ENCODE results near the gene NAT16. TPM values are rescaled to one million over a fixed set of nuclear protein-coding genes. Genes with fewer than 3 reads are reported as not detected.

NAT16 gene
- total RNA-seq, 2 experiments from 2014 or later: not detected

GRCh38 chr7:101175664-101176063 is 4.4 kb downstream of the NAT16 start:
- DNase-seq: no peak
- H3K4me1 Mint-ChIP-seq (ENCODE audit: low read depth): peaks cover 41% of the 10 kb centered on the region
- intact Hi-C loops (cut with micrococcal nuclease): loop anchor here (10.0 kb wide), 1 partner anchor 109 kb away; no protein-coding TSS in a partner anchor
- H3K27ac Mint-ChIP-seq: no peak overlapping the region
- no peaks in the 10 kb centered on the region for H3K36me3 Mint-ChIP-seq (ENCODE audit: low read depth)
- H3K9me3 Mint-ChIP-seq: no peaks in the 10 kb centered on the region
- H3K27me3 Mint-ChIP-seq (ENCODE audit: low read depth): peaks cover 73% of the 10 kb centered on the region
- CTCF ChIA-PET: interaction anchor here (0.6 to 5.7 kb wide), 5 partner anchors 17 to 536 kb away, joined by 3 to 33 read pairs (median 3); no protein-coding TSS in a partner anchor
- H3K4me3 Mint-ChIP-seq: no peak overlapping the region

- Mint-ChIP-seq H3K9me3 (no peaks in the 10 kb centered on the region), H3K36me3 (ENCODE audit: low read depth) (no peaks in the 10 kb centered on the region), H3K27ac (no peak overlapping the region), H3K4me1 (ENCODE audit: low read depth) (peaks cover 48% of the 10 kb centered on the region), H3K4me3 (peak overlapping the region; percentile 8), H3K27me3 (ENCODE audit: low read depth) (peaks cover 80% of the 10 kb centered on the region)
- DNase-seq: peak; percentile 15
- CTCF ChIA-PET: interaction anchor here (0.6 to 5.7 kb wide), 10 partner anchors 18 to 458 kb away, joined by 3 to 33 read pairs (median 4); partner anchors contain the start of gene SERPINE1
- intact Hi-C loops (cut with micrococcal nuclease): loop anchor here (1.0 to 10.0 kb wide), 2 partner anchors 9 to 110 kb away; partner anchors contain the start of gene VGF
These were observed 5.7 kb downstream of the NAT16 start for GRCh38 chr7:101174322-101174854.

GRCh38 chr7:101173752-101174244 is 6.3 kb downstream of the NAT16 start:
- Mint-ChIP-seq H3K9me3 (no peaks in the 10 kb centered on the region), H3K4me3 (peak overlapping the region; percentile 52), H3K27me3 (ENCODE audit: low read depth) (peaks cover 80% of the 10 kb centered on the region), H3K36me3 (ENCODE audit: low read depth) (no peaks in the 10 kb centered on the region), H3K4me1 (ENCODE audit: low read depth) (peaks cover 49% of the 10 kb centered on the region), H3K27ac (no peak overlapping the region)
- intact Hi-C loops (cut with micrococcal nuclease): loop anchor here (1.0 to 10.0 kb wide), 2 partner anchors 8 to 111 kb away; partner anchors contain the start of gene VGF
- CTCF ChIA-PET: interaction anchor here (0.5 to 5.7 kb wide), 9 partner anchors 14 to 109 kb away, joined by 3 to 33 read pairs (median 4); partner anchors contain the start of gene FIS1
- DNase-seq: peak; percentile 84

- Mint-ChIP-seq H3K4me3 (peak overlapping the region; percentile 42), H3K36me3 (ENCODE audit: low read depth) (no peaks in the 10 kb centered on the region), H3K9me3 (no peaks in the 10 kb centered on the region), H3K27me3 (ENCODE audit: low read depth) (peaks cover 81% of the 10 kb centered on the region), H3K27ac (no peak overlapping the region), H3K4me1 (ENCODE audit: low read depth) (peaks cover 53% of the 10 kb centered on the region)
- CTCF ChIA-PET: interaction anchor here (0.5 to 5.7 kb wide), 6 partner anchors 15 to 110 kb away, joined by 3 to 33 read pairs (median 5); partner anchors contain the start of gene FIS1
- DNase-seq: peak; percentile 57
- intact Hi-C loops (cut with micrococcal nuclease): loop anchor here (10.0 kb wide), 1 partner anchor 112 kb away; no protein-coding TSS in a partner anchor
These were observed 7.0 kb downstream of the NAT16 start for GRCh38 chr7:101172854-101173751.

- Mint-ChIP-seq H3K4me1 (ENCODE audit: low read depth) (peaks cover 60% of the 10 kb centered on the region), H3K27ac (no peak overlapping the region)
These were observed 7.9 kb downstream of the NAT16 start for GRCh38 chr7:101172005-101172853.

GRCh38 chr7:101171442-101171837 is 8.7 kb downstream of the NAT16 start:
- H3K4me3 Mint-ChIP-seq: no peak overlapping the region
- no peaks in the 10 kb centered on the region for H3K9me3 Mint-ChIP-seq
- DNase-seq: no peak
- intact Hi-C loops (cut with micrococcal nuclease): loop anchor here (2.0 to 10.0 kb wide), 2 partner anchors 33 to 113 kb away; no protein-coding TSS in a partner anchor
- no peak overlapping the region for H3K27ac Mint-ChIP-seq
- CTCF ChIA-PET: interaction anchor here (0.6 to 2.8 kb wide), 7 partner anchors 23 to 130 kb away, joined by 3 to 16 read pairs (median 4); no protein-coding TSS in a partner anchor
- peaks cover 66% of the 10 kb centered on the region for H3K4me1 Mint-ChIP-seq (ENCODE audit: low read depth)
- no peaks in the 10 kb centered on the region for H3K36me3 Mint-ChIP-seq (ENCODE audit: low read depth)
- peaks cover 78% of the 10 kb centered on the region for H3K27me3 Mint-ChIP-seq (ENCODE audit: low read depth)

More at GRCh38 chr7:101172005-101172853, 7.9 kb downstream of the NAT16 start:
- Mint-ChIP-seq H3K27me3 (ENCODE audit: low read depth) (peaks cover 79% of the 10 kb centered on the region), H3K9me3 (no peaks in the 10 kb centered on the region), H3K36me3 (ENCODE audit: low read depth) (no peaks in the 10 kb centered on the region), H3K4me3 (peak overlapping the region; percentile 20)
- CTCF ChIA-PET: interaction anchor here (0.6 to 5.7 kb wide), 5 partner anchors 20 to 129 kb away, joined by 3 to 33 read pairs (median 4); partner anchors contain the start of gene FIS1
- peak; percentile 60 for DNase-seq
- intact Hi-C loops (cut with micrococcal nuclease): loop anchor here (10.0 kb wide), 1 partner anchor 113 kb away; no protein-coding TSS in a partner anchor

- H3K4me3 Mint-ChIP-seq: no peak overlapping the region
- DNase-seq: no peak
- intact Hi-C loops (cut with micrococcal nuclease): loop anchor here (2.0 to 10.0 kb wide), 2 partner anchors 32 to 114 kb away; no protein-coding TSS in a partner anchor
- peaks cover 72% of the 10 kb centered on the region for H3K4me1 Mint-ChIP-seq (ENCODE audit: low read depth)
- H3K27me3 Mint-ChIP-seq (ENCODE audit: low read depth): peaks cover 79% of the 10 kb centered on the region
- H3K9me3 Mint-ChIP-seq: no peaks in the 10 kb centered on the region
- H3K27ac Mint-ChIP-seq: no peak overlapping the region
- H3K36me3 Mint-ChIP-seq (ENCODE audit: low read depth): no peaks in the 10 kb centered on the region
- CTCF ChIA-PET: interaction anchor here (0.5 to 2.8 kb wide), 13 partner anchors 16 to 1246 kb away, joined by 3 to 16 read pairs (median 4); partner anchors contain the start of gene AP1S1
These were observed 9.3 kb downstream of the NAT16 start for GRCh38 chr7:101170617-101171441.

- DNase-seq: peak; percentile 84
- H3K9me3 Mint-ChIP-seq: no peaks in the 10 kb centered on the region
- peaks cover 79% of the 10 kb centered on the region for H3K27me3 Mint-ChIP-seq (ENCODE audit: low read depth)
- no peak overlapping the region for H3K27ac Mint-ChIP-seq
- peaks cover 79% of the 10 kb centered on the region for H3K4me1 Mint-ChIP-seq (ENCODE audit: low read depth)
- CTCF ChIA-PET: interaction anchor here (0.6 to 2.8 kb wide), 12 partner anchors 16 to 1247 kb away, joined by 3 to 16 read pairs (median 4); partner anchors contain the start of gene AP1S1
- intact Hi-C loops (cut with micrococcal nuclease): loop anchor here (1.0 to 10.0 kb wide), 5 partner anchors 22 to 275 kb away; partner anchors contain the start of gene ACHE
- H3K4me3 Mint-ChIP-seq: no peak overlapping the region
- no peaks in the 10 kb centered on the region for H3K36me3 Mint-ChIP-seq (ENCODE audit: low read depth)
These were observed 10.1 kb downstream of the NAT16 start for GRCh38 chr7:101169838-101170551.

- peak; percentile 18 for DNase-seq
- Mint-ChIP-seq H3K4me3 (no peak overlapping the region), H3K4me1 (ENCODE audit: low read depth) (peaks cover 81% of the 10 kb centered on the region), H3K27ac (no peak overlapping the region), H3K9me3 (no peaks in the 10 kb centered on the region), H3K27me3 (ENCODE audit: low read depth) (peaks cover 78% of the 10 kb centered on the region), H3K36me3 (ENCODE audit: low read depth) (no peaks in the 10 kb centered on the region)
- CTCF ChIA-PET: interaction anchor here (0.6 to 2.0 kb wide), 9 partner anchors 18 to 64 kb away, joined by 3 to 17 read pairs (median 4); no protein-coding TSS in a partner anchor
- intact Hi-C loops (cut with micrococcal nuclease): loop anchor here (1.0 to 10.0 kb wide), 3 partner anchors 23 to 274 kb away; partner anchors contain the start of gene ACHE
These were observed 10.8 kb downstream of the NAT16 start for GRCh38 chr7:101169110-101169837.
